WTC11 (cell line): Measurements from ENCODE around the gene NDUFV3. TPM values are rescaled to one million over a fixed set of nuclear protein-coding genes. Genes with fewer than 3 reads are reported as not detected.

Source experiments
- ATAC-seq: fragments of 200-7000 bp; cut with Tn5 transposase; 2 replicates; pipeline ENCODE4 v1.10.0; 2021; ENCODE audit warnings: mild to moderate bottlenecking, moderate library complexity
- CTCF ChIA-PET: fragments of 300-600 bp; sonication (Branson Sonifier 250); formaldehyde crosslinking; loops from one replicate; lab custom pipeline; 2021; ENCODE audit warnings: antibody characterized with exemption; lab: Charles Lee
- POLR2A ChIA-PET: fragments of 350-600 bp; sonication (Branson Sonifier 250); formaldehyde crosslinking; loops from one replicate; lab custom pipeline; 2021; ENCODE audit warnings: antibody characterized with exemption; lab: Charles Lee
- DNase-seq: peaks from one replicate; pipeline ENCODE4 v3.0.0; 2021; ENCODE audit warnings: low spot score
- H3K27ac Mint-ChIP-seq: 2 replicates; pipeline ENCODE4 v1.8.0; 2021; ENCODE audit warnings: mixed read lengths
- H3K27me3 Mint-ChIP-seq: 2 replicates; pipeline ENCODE4 v1.8.0; 2021; ENCODE audit warnings: low read depth, mild to moderate bottlenecking, moderate library complexity, mixed read lengths
- H3K36me3 Mint-ChIP-seq: 2 replicates; pipeline ENCODE4 v1.8.0; 2021; ENCODE audit warnings: mixed read lengths
- H3K4me1 Mint-ChIP-seq: 2 replicates; pipeline ENCODE4 v1.8.0; 2022; ENCODE audit warnings: mixed read lengths
- H3K4me3 Mint-ChIP-seq: 2 replicates; pipeline ENCODE4 v1.8.0; 2021; ENCODE audit warnings: mild to moderate bottlenecking, moderate library complexity, mixed read lengths
- H3K9me3 Mint-ChIP-seq: 2 replicates; pipeline ENCODE4 v1.8.0; 2021; ENCODE audit warnings: mixed read lengths
- AR ChIP-seq: fragments of 250-450 bp; sonication (Bioruptor Pico); IDR thresholded peaks from 2 replicates; pipeline ENCODE4 v1.9.0; 2021; ENCODE audit warnings: mild to moderate bottlenecking
- CREM ChIP-seq: sonication (generic); formaldehyde crosslinking; IDR thresholded peaks from 2 replicates; pipeline ENCODE4 v1.8.1; 2022; ENCODE audit warnings: mild to moderate bottlenecking, missing genetic modification reagents, moderate library complexity
- ELF4 ChIP-seq: sonication (generic); formaldehyde crosslinking; IDR thresholded peaks from 2 replicates; pipeline ENCODE4 v1.8.1; 2022; ENCODE audit warnings: low read depth, mild to moderate bottlenecking, moderate library complexity, missing genetic modification reagents
- EMX1 ChIP-seq: fragments of 250-450 bp; sonication (Bioruptor Pico); IDR thresholded peaks from 2 replicates; pipeline ENCODE4 v1.8.0; 2021; ENCODE audit warnings: mild to moderate bottlenecking
- FOXJ3 ChIP-seq: sonication (generic); formaldehyde crosslinking; IDR thresholded peaks from 2 replicates; pipeline ENCODE4 v1.9.0; 2021; ENCODE audit warnings: missing genetic modification reagents, mild to moderate bottlenecking, borderline replicate concordance
- GRHL2 ChIP-seq: fragments of 250-450 bp; sonication (Bioruptor Pico); IDR thresholded peaks from 2 replicates; pipeline ENCODE4 v1.8.0; 2022; ENCODE audit warnings: mild to moderate bottlenecking, moderate library complexity; ENCODE audit not compliant: insufficient replicate concordance, severe bottlenecking
- IRF1 ChIP-seq: sonication (generic); formaldehyde crosslinking; IDR thresholded peaks from 2 replicates; pipeline ENCODE4 v1.8.0; 2023; ENCODE audit warnings: missing genetic modification reagents
- IRF2 ChIP-seq: sonication (generic); formaldehyde crosslinking; IDR thresholded peaks from 2 replicates; pipeline ENCODE4 v1.8.0; 2022; ENCODE audit warnings: low read depth, missing genetic modification reagents, borderline replicate concordance
- MLX ChIP-seq: sonication (generic); formaldehyde crosslinking; IDR thresholded peaks from 2 replicates; pipeline ENCODE4 v1.8.1; 2023; ENCODE audit warnings: mild to moderate bottlenecking, missing genetic modification reagents, moderate library complexity
- NFE2L1 ChIP-seq: sonication (generic); formaldehyde crosslinking; IDR thresholded peaks from 2 replicates; pipeline ENCODE4 v1.8.1; 2023; ENCODE audit warnings: missing genetic modification reagents
- PRRX2 ChIP-seq: fragments of 250-450 bp; sonication (Bioruptor Pico); IDR thresholded peaks from 2 replicates; pipeline ENCODE4 v1.8.0; 2021; ENCODE audit warnings: mild to moderate bottlenecking
- SP1 ChIP-seq: sonication (generic); formaldehyde crosslinking; conservative IDR thresholded peaks from 2 replicates; pipeline ENCODE4 v1.8.1; 2022; ENCODE audit warnings: missing genetic modification reagents
- TEAD1 ChIP-seq: sonication (generic); formaldehyde crosslinking; IDR thresholded peaks from 2 replicates; pipeline ENCODE4 v1.8.0; 2022; ENCODE audit warnings: mild to moderate bottlenecking, missing genetic modification reagents
- TP53 ChIP-seq: sonication (generic); formaldehyde crosslinking; IDR thresholded peaks from 2 replicates; pipeline ENCODE4 v1.8.1; 2023; ENCODE audit warnings: mild to moderate bottlenecking, missing genetic modification reagents
- ZNF219 ChIP-seq: sonication (generic); formaldehyde crosslinking; IDR thresholded peaks from 2 replicates; pipeline ENCODE4 v1.8.0; 2023; ENCODE audit warnings: missing genetic modification reagents, mild to moderate bottlenecking, borderline replicate concordance
- ZNF281 ChIP-seq: sonication (generic); formaldehyde crosslinking; IDR thresholded peaks from 2 replicates; pipeline ENCODE4 v1.8.0; 2023; ENCODE audit warnings: mild to moderate bottlenecking, missing genetic modification reagents
- total RNA-seq: library from RNA; stranded (reverse); gene quantifications from 3 replicates; pipeline ENCODE4 v1.2.3, GENCODE V29; 2021
- TF ChIP-seq, protein P1 (sequence below): sonication (generic); formaldehyde crosslinking; IDR thresholded peaks from 2 replicates; pipeline ENCODE4 v1.8.0; 2022; ENCODE audit warnings: mild to moderate bottlenecking, missing genetic modification reagents
- TF ChIP-seq, protein P2 (sequence below): sonication (generic); formaldehyde crosslinking; conservative IDR thresholded peaks from 2 replicates; pipeline ENCODE4 v1.8.1; 2023; ENCODE audit warnings: mild to moderate bottlenecking, low read depth, missing genetic modification reagents, moderate library complexity

Gene NDUFV3
- total RNA-seq, 1 experiment from 2014 or later = 28.5 TPM

GRCh38 chr21:42864286-42864685 is 28.8 kb upstream of the NDUFV3 start (continued):
- TF ChIP-seq AR (CRISPR knock-in tag) = no peak
- no peak for TF ChIP-seq ZNF219 (CRISPR knock-in tag)
- TF ChIP-seq IRF2 = no peak
- TF ChIP-seq FOXJ3 = no peak
- no peak for TF ChIP-seq SP1 (CRISPR knock-in tag)
- TF ChIP-seq TEAD1 (CRISPR knock-in tag) = no peak
- TF ChIP-seq CREM (CRISPR knock-in tag) = no peak

GRCh38 chr21:42864815-42865775 is 28.0 kb upstream of the NDUFV3 start:
- Mint-ChIP-seq H3K27ac (peak overlapping the region; percentile 81), H3K9me3 (no peaks in the 10 kb centered on the region), H3K4me1 (peaks cover 8% of the 10 kb centered on the region), H3K4me3 (no peak overlapping the region), H3K27me3 (no peaks in the 10 kb centered on the region), H3K36me3 (peaks cover 57% of the 10 kb centered on the region)
- TF ChIP-seq ELF4 = no peak
- ATAC-seq (no peak), DNase-seq (no peak)
- ChIA-PET POLR2A (no interaction called here), CTCF (no interaction called here)

DNA sequence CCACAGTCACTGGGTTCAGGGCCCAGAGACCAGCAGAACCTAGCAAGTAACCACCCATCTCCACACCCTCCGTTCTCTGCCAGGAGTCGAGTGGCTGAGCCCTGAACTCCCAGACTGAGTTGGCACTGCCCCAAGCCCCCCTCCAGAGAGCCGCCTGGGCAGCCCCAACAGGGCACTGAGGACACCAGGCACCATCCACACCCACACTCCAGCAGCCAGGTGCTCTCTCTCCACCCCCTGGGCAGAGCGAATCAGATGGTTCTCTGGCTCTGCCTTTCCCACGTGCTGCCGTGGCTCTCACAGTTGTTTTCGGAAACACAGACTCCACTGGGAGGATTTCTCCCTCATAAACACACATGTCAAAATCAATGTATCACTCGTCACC is 27.3 kb upstream of the NDUFV3 start:
- peaks cover 8% of the 10 kb centered on the region for H3K4me1 Mint-ChIP-seq
- H3K4me3 Mint-ChIP-seq = no peak overlapping the region
- H3K27me3 Mint-ChIP-seq = no peaks in the 10 kb centered on the region
- DNase-seq (no peak), ATAC-seq (no peak)
- peak overlapping the region; percentile 87 for H3K27ac Mint-ChIP-seq
- CTCF ChIA-PET = no interaction called here
- peaks cover 58% of the 10 kb centered on the region for H3K36me3 Mint-ChIP-seq
- no peaks in the 10 kb centered on the region for H3K9me3 Mint-ChIP-seq
- POLR2A ChIA-PET = no interaction called here
- TF ChIP-seq EMX1 (CRISPR knock-in tag) = no peak
- TF ChIP-seq NFE2L1 (CRISPR knock-in tag) = no peak
- no peak for TF ChIP-seq IRF1 (CRISPR knock-in tag)
- TF ChIP-seq GRHL2 (CRISPR knock-in tag) = no peak
- TF ChIP-seq ZNF281 (CRISPR knock-in tag) = no peak
- TF ChIP-seq, protein P1, sequence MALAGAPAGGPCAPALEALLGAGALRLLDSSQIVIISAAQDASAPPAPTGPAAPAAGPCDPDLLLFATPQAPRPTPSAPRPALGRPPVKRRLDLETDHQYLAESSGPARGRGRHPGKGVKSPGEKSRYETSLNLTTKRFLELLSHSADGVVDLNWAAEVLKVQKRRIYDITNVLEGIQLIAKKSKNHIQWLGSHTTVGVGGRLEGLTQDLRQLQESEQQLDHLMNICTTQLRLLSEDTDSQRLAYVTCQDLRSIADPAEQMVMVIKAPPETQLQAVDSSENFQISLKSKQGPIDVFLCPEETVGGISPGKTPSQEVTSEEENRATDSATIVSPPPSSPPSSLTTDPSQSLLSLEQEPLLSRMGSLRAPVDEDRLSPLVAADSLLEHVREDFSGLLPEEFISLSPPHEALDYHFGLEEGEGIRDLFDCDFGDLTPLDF (CRISPR knock-in tag) = no peak
- TF ChIP-seq PRRX2 (CRISPR knock-in tag) = no peak
- no peak for TF ChIP-seq MLX (CRISPR knock-in tag)
- TF ChIP-seq TP53 = no peak
- TF ChIP-seq, protein P2, sequence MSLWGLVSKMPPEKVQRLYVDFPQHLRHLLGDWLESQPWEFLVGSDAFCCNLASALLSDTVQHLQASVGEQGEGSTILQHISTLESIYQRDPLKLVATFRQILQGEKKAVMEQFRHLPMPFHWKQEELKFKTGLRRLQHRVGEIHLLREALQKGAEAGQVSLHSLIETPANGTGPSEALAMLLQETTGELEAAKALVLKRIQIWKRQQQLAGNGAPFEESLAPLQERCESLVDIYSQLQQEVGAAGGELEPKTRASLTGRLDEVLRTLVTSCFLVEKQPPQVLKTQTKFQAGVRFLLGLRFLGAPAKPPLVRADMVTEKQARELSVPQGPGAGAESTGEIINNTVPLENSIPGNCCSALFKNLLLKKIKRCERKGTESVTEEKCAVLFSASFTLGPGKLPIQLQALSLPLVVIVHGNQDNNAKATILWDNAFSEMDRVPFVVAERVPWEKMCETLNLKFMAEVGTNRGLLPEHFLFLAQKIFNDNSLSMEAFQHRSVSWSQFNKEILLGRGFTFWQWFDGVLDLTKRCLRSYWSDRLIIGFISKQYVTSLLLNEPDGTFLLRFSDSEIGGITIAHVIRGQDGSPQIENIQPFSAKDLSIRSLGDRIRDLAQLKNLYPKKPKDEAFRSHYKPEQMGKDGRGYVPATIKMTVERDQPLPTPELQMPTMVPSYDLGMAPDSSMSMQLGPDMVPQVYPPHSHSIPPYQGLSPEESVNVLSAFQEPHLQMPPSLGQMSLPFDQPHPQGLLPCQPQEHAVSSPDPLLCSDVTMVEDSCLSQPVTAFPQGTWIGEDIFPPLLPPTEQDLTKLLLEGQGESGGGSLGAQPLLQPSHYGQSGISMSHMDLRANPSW = no peak
